Measurements from ENCODE around the gene JADE3. TPM values are rescaled to one million over a fixed set of nuclear protein-coding genes. Genes with fewer than 3 reads are reported as not detected.

The JADE3 gene
- total and polyA plus RNA-seq, 2 experiments from 2014 or later: 4.5 to 15.3 TPM

- Histone ChIP-seq H3K27me3 (ENCODE audit: insufficient read depth) (no peaks in the 10 kb centered on the region), H3K4me1 (ENCODE audit: insufficient read depth) (0 out of 2 replicates have a peak, but pooled peaks cover 6% of the 10 kb centered on the region), H3K79me2 (replicated peaks; ENCODE audit: insufficient read depth) (peaks cover 45% of the 10 kb centered on the region), H3K36me3 (ENCODE audit: insufficient read depth) (no peaks in the 10 kb centered on the region), H3K4me2 (peak overlapping the region; percentile 90), H3K9me2 (ENCODE audit: insufficient read depth) (no peaks in the 10 kb centered on the region), H2AFZ (no peak overlapping the region), H3F3A (replicated peaks; ENCODE audit: low read depth) (0 out of 2 replicates have a peak, but pooled peaks cover 4% of the 10 kb centered on the region), H3K27ac (ENCODE audit: low read depth) (no peak overlapping the region), H4K20me1 (replicated peaks; ENCODE audit: insufficient read depth) (no peaks in the 10 kb centered on the region), H3K4me3 (peak overlapping the region; percentile 81)
- no peaks in the 10 kb centered on the region for H3K9me3 Mint-ChIP-seq
- DNase-seq (ENCODE audit: low spot score) (peak; percentile 76), ATAC-seq (peak; percentile 79)
- TF ChIP-seq CTCF (conservative IDR thresholded peaks at IDR 0.05; ENCODE audit: low read depth in 2 of 2) (peak; percentile 41 to 62), STAT1 (IDR thresholded peaks at IDR 0.05; ENCODE audit: unreplicated experiment) (no peak)
- H3K4me3 Mint-ChIP-seq: peak overlapping the region; percentile 94
- peaks cover 2% of the 10 kb centered on the region for H3K27me3 Mint-ChIP-seq (ENCODE audit: insufficient read depth, low read depth, poor library complexity)
- H3K27ac Mint-ChIP-seq: no peak overlapping the region
- H3K36me3 Mint-ChIP-seq (ENCODE audit: low read depth): no peaks in the 10 kb centered on the region; the same call in 2 of the 3 replicates
- peaks cover 30% of the 10 kb centered on the region for H3K4me1 Mint-ChIP-seq
Measured at GRCh38 chrX:46912603-46913491, 626 bp downstream of the JADE3 start.

- peak; percentile 17 for DNase-seq (ENCODE audit: low spot score)
- H3K4me3 Mint-ChIP-seq: peak overlapping the region; percentile 94
- no peak overlapping the region for H3K27ac ChIP-seq (ENCODE audit: low read depth)
- ATAC-seq: no peak
- peaks cover 1% of the 10 kb centered on the region; the same call in 1 of the 3 replicates for H3K36me3 Mint-ChIP-seq (ENCODE audit: low read depth)
- 0 out of 2 replicates have a peak, but pooled peaks cover 4% of the 10 kb centered on the region for H3F3A ChIP-seq (replicated peaks; ENCODE audit: low read depth)
- no peaks in the 10 kb centered on the region for H3K36me3 ChIP-seq (ENCODE audit: insufficient read depth)
- 0 out of 2 replicates have a peak, but pooled peaks cover 6% of the 10 kb centered on the region for H3K4me1 ChIP-seq (ENCODE audit: insufficient read depth)
- H2AFZ ChIP-seq: no peak overlapping the region
- no peaks in the 10 kb centered on the region for H3K9me3 Mint-ChIP-seq
- H3K27me3 Mint-ChIP-seq (ENCODE audit: insufficient read depth, low read depth, poor library complexity): peaks cover 2% of the 10 kb centered on the region
- H3K4me1 Mint-ChIP-seq: peaks cover 29% of the 10 kb centered on the region
- H4K20me1 ChIP-seq (replicated peaks; ENCODE audit: insufficient read depth): no peaks in the 10 kb centered on the region
- H3K9me2 ChIP-seq (ENCODE audit: insufficient read depth): no peaks in the 10 kb centered on the region
- peak overlapping the region; percentile 81 for H3K27ac Mint-ChIP-seq
- H3K4me2 ChIP-seq: peak overlapping the region; percentile 90
- H3K79me2 ChIP-seq (replicated peaks; ENCODE audit: insufficient read depth): peaks cover 53% of the 10 kb centered on the region
- no peaks in the 10 kb centered on the region for H3K27me3 ChIP-seq (ENCODE audit: insufficient read depth)
- H3K4me3 ChIP-seq: peak overlapping the region; percentile 81
- TF ChIP-seq EZH2 (IDR thresholded peaks at IDR 0.05; ENCODE audit: low read depth, unreplicated experiment): no peak
- no peak for TF ChIP-seq CREB1 (CRISPR knock-in tag; IDR thresholded peaks at IDR 0.05; ENCODE audit: low read depth)
- TF ChIP-seq ZNF462 (CRISPR knock-in tag; IDR thresholded peaks at IDR 0.05): no peak
- TF ChIP-seq ETS1 (IDR thresholded peaks at IDR 0.05): no peak
- no peak for TF ChIP-seq ZNF331 (CRISPR knock-in tag; IDR thresholded peaks at IDR 0.05; ENCODE audit: low read depth)
Measured at GRCh38 chrX:46913667-46914066, 1.4 kb downstream of the JADE3 start.

Measured in GM23338 (cell line).